ENCODE data around the gene VPS8.
A peak's percentile ranks its signal among the peaks of the same experiment; 100 is the strongest.

Gene VPS8

GRCh38 chr3:184785890-184786279, 26.1 kb upstream of the VPS8 start:
- no peak for DNase-seq

DNA sequence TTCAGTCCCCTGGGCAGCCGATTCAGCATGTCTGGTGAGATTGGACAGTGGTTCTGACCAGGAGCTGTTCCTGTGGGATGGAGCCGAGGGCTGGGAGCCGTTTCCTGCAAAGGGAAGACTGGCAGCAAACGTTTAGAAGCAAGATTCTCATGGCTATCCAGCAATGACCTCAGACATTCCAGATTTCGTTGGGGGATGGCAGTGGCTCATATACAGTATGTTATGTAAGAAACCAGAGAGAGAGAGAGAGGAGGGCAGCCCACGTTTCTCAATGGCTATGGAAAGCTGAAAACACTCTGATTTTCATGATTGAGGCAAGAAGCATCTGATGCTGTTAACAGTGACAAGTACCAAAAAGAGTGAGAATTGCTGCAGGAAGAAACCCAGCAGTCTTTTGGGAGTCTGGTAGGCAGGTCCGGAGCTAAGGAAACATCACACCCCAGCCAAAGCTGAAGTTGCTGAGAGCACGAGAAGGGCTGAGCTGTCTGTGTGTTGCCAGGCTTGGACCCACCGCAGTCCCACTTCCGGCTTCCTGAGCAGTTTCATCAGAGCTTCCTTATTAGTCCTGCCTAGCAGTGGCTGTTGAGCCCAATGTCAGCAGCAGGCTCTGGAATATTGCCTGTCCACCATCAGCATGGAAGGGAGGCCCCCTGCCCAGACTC, 25.6 kb upstream of the VPS8 start:
- DNase-seq: no peak

DNA sequence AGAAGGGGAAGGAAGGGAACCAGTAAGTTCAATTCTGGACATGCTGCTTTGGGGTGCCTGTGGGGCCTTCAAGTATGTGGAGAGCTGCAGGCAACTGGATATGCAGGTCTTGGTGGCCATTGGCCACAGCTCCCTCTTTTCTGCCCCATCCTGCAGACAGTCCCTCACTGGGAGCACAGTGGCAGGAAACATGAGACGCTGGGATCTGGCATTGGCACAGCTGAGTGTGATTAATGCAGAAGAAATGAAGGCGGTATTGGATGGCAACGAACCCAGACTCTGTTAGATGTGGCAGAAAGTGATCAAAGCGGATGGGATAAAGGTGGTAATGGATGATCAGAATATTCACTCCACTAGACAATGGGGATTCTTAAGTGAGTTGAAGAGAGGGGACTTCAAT, 23.2 kb upstream of the VPS8 start:
- no peak for DNase-seq

DNA sequence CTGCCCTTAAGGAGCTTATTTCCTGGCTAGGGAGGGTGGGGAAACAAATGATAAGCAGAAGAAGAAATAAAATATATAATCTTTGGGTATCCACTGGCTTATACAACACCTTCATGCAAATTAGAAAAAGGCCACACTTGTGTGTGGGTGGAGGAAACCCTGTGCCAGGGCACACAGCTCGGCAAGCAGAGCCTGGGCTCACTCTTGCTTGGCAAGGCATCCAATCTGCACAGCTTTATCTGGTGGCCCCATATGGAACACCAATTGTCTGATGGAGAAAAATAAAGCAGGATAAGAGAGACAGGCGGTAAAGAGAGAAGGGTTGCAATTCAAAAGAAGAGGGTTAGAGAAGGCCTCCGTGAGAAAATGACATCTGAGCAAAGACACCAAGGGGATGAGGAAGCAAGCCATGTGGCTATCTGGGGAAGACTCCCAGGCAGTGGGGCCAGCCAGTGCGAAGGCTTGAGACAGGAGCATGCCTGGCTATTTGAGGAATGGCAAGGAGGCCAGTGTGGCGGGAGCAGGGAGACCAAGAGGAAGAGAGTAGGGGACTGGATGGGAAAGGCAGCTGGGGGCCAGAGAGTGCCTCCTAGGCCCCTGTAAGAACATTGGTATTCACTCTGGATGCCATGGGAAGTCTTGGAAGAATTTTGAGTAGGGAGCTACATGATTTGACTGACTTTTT, 22.5 kb upstream of the VPS8 start:
- no peak for DNase-seq

GRCh38 chr3:184791171-184791570, 20.8 kb upstream of the VPS8 start:
- DNase-seq: peak; percentile 11

GRCh38 chr3:184795522-184796190, 16.3 kb upstream of the VPS8 start:
- DNase-seq: no peak

- DNase-seq: no peak
Measured at GRCh38 chr3:184796551-184796950, 15.4 kb upstream of the VPS8 start.

DNA sequence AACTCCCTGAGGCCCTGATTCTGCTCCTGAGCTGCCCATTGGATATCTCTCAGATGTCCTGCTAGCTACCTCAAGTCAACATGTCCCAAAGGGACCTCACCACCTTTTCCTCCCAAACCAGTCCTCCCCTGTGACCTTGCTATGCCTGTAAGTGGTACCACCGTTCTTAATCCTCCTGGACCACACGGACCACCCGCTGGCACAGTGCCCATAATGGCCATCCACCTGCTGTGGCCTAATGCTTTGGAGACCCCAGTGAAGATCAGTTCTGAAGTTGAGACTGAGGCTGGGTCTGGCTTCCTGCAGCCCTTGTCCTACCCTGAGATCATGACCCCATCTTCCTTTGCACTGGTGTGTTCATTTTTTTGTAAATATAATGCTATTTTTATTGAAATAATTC, 15.0 kb upstream of the VPS8 start:
- DNase-seq: no peak

DNA sequence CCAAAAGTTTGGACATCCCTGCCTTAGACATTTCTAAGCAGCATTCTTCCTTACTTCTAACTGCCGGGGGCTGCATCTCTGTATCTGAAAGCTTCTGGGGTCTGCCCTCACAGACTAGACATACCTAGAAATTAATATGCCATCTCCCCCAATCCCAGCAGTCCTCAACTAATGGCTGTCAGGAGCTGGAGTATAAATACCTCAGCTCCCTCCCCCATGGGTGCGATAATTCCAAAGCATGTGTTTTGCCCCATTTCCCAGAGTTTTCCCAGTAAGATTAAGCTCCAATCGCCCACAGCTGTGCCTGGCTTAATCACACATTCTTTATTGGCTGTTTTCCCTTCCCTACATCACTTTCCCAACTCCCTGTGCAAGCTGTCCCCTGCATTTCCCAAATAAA, 13.8 kb upstream of the VPS8 start:
- no peak for DNase-seq

- DNase-seq: no peak
Measured at GRCh38 chr3:184800349-184800930, 11.5 kb upstream of the VPS8 start.

DNA sequence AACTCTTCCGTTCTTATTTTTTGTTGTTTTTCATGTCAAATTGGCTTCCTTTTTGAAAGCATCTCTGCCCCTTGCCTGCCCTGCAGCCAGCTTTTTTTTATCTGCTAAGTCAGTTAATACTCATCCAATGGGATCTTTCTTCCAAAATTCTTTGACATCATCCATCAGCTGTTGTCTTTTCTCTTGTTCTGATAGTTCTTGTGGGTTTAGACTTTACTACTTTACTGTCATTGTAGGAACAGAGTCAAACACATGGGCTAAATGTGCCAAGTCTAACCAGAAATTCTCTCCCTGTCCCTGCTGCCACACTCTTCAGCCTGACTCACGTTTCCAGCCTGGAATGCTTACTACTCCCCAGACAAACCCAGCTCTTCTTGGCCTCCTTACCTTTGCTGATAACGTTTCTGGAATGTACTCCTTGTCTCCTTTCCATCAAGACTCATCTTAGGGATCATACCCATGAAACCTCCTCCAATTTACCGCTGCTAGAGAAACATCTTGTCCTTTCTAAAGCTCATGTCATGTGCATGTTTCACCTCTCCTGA, 10.7 kb upstream of the VPS8 start:
- DNase-seq: no peak

- DNase-seq: no peak
Measured at GRCh38 chr3:184802150-184802549, 9.8 kb upstream of the VPS8 start.

DNA sequence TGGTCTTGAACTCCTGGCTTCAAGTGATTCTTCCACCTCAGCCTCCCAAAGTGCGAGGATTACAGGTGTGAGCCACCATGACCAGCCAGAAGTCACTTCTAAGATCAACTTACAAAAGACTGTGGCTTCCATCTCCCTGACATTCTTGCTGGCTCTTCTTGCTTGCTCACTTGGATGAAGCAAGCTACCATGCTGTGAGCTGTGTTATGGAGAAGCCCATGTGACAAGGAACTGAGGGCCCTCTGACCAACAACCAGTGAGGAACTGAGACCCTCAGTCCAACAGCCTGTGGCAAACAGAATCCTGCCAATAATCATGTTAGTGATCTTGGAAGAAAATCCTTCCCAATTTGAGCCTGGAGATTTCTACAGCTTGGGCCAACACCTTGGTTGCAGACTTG, 7.2 kb upstream of the VPS8 start:
- DNase-seq: no peak

GRCh38 chr3:184805351-184806038, 6.5 kb upstream of the VPS8 start:
- DNase-seq: peak; percentile 87

DNA sequence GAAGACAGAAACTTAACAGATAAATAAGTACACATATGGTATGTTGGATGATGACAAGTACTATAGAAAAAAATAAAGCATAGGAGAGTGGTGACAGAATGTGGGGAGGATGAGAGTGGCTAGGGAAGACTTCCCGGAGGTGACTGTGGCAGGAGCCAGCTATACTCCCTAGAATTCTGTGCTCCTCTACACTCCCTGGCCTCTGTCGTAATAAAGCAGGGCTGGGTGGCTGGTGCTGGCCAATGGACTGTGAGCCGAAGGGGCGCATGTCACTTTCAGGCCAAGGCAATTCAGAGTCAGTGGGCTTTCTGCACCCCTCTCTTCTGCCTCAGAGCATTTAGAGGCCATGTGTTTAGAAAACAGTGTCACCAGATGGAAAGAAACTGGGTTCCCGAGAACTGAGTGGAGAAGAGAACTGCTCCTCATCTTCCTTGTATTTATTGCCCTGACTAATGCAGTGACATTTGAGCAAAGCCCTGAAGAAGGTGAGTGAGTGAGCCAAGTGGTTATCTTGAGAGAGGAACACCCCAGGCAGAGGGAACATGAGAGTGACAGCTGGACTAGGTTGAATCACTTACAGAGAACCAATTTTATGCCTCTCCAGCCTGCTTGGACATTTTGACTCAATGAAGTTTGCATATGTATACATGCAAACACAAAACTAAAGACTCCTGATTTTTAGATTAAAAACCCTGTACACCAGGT, 5.2 kb upstream of the VPS8 start:
- DNase-seq: no peak

- DNase-seq: no peak
Measured at GRCh38 chr3:184807549-184807948, 4.4 kb upstream of the VPS8 start.

GRCh38 chr3:184808021-184808420, 3.9 kb upstream of the VPS8 start:
- no peak for DNase-seq

GRCh38 chr3:184810146-184810545, 1.8 kb upstream of the VPS8 start:
- DNase-seq: no peak

- no peak for DNase-seq
Measured at GRCh38 chr3:184811034-184811433, 932 bp upstream of the VPS8 start.

DNA sequence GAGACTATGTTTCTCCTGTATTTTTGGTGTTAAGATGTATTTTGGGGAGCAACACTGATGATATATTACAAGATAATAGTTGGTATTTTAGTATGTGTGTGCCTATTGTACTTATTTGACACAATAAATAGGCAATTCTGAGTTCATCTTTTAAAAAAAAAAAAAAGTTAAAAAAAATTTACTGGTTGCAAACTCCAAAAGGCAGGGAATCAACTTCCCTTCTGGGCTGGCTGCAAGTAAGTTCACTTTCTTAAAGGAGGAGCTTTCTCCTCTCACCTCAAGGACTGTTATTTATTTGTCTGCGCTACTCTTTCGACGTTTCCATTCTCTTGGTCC, 335 bp upstream of the VPS8 start:
- no peak for DNase-seq

GRCh38 chr3:184812662-184813042, 686 bp downstream of the VPS8 start:
- peak; percentile 69 for DNase-seq

- DNase-seq: no peak
Measured at GRCh38 chr3:184813357-184813756, 1.4 kb downstream of the VPS8 start.

DNA sequence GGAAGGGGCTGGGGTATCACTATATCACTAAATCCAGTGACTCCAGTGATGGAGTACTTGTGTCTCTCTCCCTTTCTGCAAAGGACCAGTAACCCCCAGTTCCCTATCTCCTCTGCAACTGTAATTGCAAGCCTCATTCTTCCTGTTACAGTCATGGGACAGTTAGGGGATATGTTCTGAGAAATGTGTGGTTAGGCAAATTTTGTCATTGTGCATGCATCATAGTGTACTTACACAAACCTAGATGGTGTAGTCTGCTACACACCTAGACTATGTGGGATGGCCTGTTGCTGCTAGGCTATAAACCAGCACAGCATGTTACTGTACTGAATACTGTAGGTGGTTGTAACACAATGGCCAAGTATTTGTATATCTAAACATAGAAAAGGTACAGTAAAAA, 2.2 kb downstream of the VPS8 start:
- no peak for DNase-seq
